DMS114 treated with DMSO at 0.1 percent for 48 hours (cell line): ENCODE measurements around the gene RGP1.

Source experiments
- DNase-seq: peaks from one replicate; lab custom pipeline; 2025; ENCODE audit not compliant: unreplicated experiment; lab: John Stamatoyannopoulos, UW

RGP1 gene

GRCh38 chr9:35748858-35749514, at the start of gene RGP1, which contains the start of gene GBA2:
RGP1 (plus strand) TSS chr9:35749287; CDS start chr9:35749756, 469 bp downstream.
GBA2 (minus strand) TSS chr9:35749228; CDS start chr9:35748704, 524 bp downstream.
- peak; percentile 29 for DNase-seq

- no peak for DNase-seq
Observed at GRCh38 chr9:35700031-35700430, 49.1 kb upstream of the RGP1 start.

GRCh38 chr9:35700942-35701341, 48.1 kb upstream of the RGP1 start:
- no peak for DNase-seq

- no peak for DNase-seq
Observed at GRCh38 chr9:35702696-35703095, 46.4 kb upstream of the RGP1 start.

- no peak for DNase-seq
Observed at GRCh38 chr9:35703906-35704672, 45.0 kb upstream of the RGP1 start.

GRCh38 chr9:35705372-35705771, 43.7 kb upstream of the RGP1 start:
- no peak for DNase-seq

GRCh38 chr9:35705836-35706430, 43.2 kb upstream of the RGP1 start:
- no peak for DNase-seq

GRCh38 chr9:35706951-35707350, 42.1 kb upstream of the RGP1 start:
- DNase-seq = no peak

GRCh38 chr9:35708146-35708545, 40.9 kb upstream of the RGP1 start:
- DNase-seq = no peak

- DNase-seq = no peak
Observed at GRCh38 chr9:35710818-35711500, 38.1 kb upstream of the RGP1 start.

GRCh38 chr9:35711501-35712428, 37.3 kb upstream of the RGP1 start:
- DNase-seq = no peak

GRCh38 chr9:35712762-35713400, 36.2 kb upstream of the RGP1 start:
- no peak for DNase-seq

- no peak for DNase-seq
Observed at GRCh38 chr9:35713578-35713977, 35.5 kb upstream of the RGP1 start.

- DNase-seq = no peak
Observed at GRCh38 chr9:35714123-35714522, 35.0 kb upstream of the RGP1 start.

GRCh38 chr9:35714579-35715252, 34.4 kb upstream of the RGP1 start:
- no peak for DNase-seq

- DNase-seq = no peak
Observed at GRCh38 chr9:35716230-35716629, 32.9 kb upstream of the RGP1 start.

GRCh38 chr9:35717132-35717870, 31.8 kb upstream of the RGP1 start:
- no peak for DNase-seq

- no peak for DNase-seq
Observed at GRCh38 chr9:35718721-35719511, 30.2 kb upstream of the RGP1 start.
